H1 (cell line): ENCODE measurements around the gene CCDC106. TPM values are rescaled to one million over a fixed set of nuclear protein-coding genes. Genes with fewer than 3 reads are reported as not detected.

Experiments
- CTCF ChIA-PET: fragments of 300-600 bp; sonication (Branson Sonifier 250); formaldehyde crosslinking; loops from one replicate; lab custom pipeline; 2021; ENCODE audit not compliant: partially characterized antibody; lab: Charles Lee
- POLR2A ChIA-PET: fragments of 300-600 bp; sonication (Branson Sonifier 250); formaldehyde crosslinking; loops from one replicate; lab custom pipeline; 2021; ENCODE audit warnings: inconsistent platforms; ENCODE audit not compliant: partially characterized antibody; lab: Charles Lee
- DNase-seq, 2 experiments: peaks; one replicate each; pipeline versions ENCODE4 v3.0.0 to v3.0.0-alpha.2; 2010 to 2022; ENCODE audit warnings: low spot score in 2 of 2, low read depth in 1 of 2, mixed read lengths in 1 of 2
- FAIRE-seq: peaks from 2 replicates; lab custom pipeline; 2011; peaks lifted over from hg19 to GRCh38; lab: Jason Lieb, UNC
- H2AFZ ChIP-seq: 2 replicates; pipeline ENCODE4 v1.8.1; 2012; ENCODE audit warnings: low read length, inconsistent platforms
- H2AK5ac ChIP-seq: 2 replicates; pipeline ENCODE4 v1.6.1; 2013; ENCODE audit warnings: low read depth, low read length
- H2BK120ac ChIP-seq: replicated peaks from 2 replicates; pipeline ENCODE3; 2013; ENCODE audit warnings: low read depth, low read length, inconsistent platforms
- H2BK12ac ChIP-seq: 2 replicates; pipeline ENCODE4 v1.6.1; 2013; ENCODE audit warnings: low read depth, low read length
- H2BK15ac ChIP-seq: 2 replicates; pipeline ENCODE4 v1.6.1; 2013; ENCODE audit warnings: low read length
- H2BK20ac ChIP-seq: 2 replicates; pipeline ENCODE4 v1.6.1; 2013; ENCODE audit warnings: low read length
- H2BK5ac ChIP-seq: 2 replicates; pipeline ENCODE4 v1.6.1; 2013; ENCODE audit warnings: low read depth, low read length
- H3K14ac ChIP-seq: 2 replicates; pipeline ENCODE4 v1.6.1; 2013; ENCODE audit warnings: inconsistent platforms; ENCODE audit not compliant: insufficient read length
- H3K18ac ChIP-seq: 2 replicates; pipeline ENCODE4 v1.6.1; 2013; ENCODE audit warnings: low read length; ENCODE audit errors: extremely low read depth
- H3K23ac ChIP-seq: 2 replicates; pipeline ENCODE4 v1.6.1; 2013; ENCODE audit warnings: inconsistent platforms; ENCODE audit not compliant: insufficient read length
- H3K23me2 ChIP-seq: 2 replicates; pipeline ENCODE4 v1.6.1; 2013; ENCODE audit warnings: low read depth, low read length
- H3K27ac ChIP-seq: 2 replicates; pipeline ENCODE4 v1.6.1; 2011; ENCODE audit warnings: low read depth, low read length, inconsistent platforms
- H3K27me3 ChIP-seq, 4 experiments: replicated peaks in 1 of 4; 1 replicate in 1 of 4; 2 replicates in 3 of 4; pipeline versions ENCODE4 v1.6.1 to v1.8.1; 2011 to 2013; ENCODE audit warnings: low read length in 3 of 4, mild to moderate bottlenecking in 3 of 4, inconsistent platforms in 2 of 4, mixed read lengths in 2 of 4, moderate library complexity in 1 of 4; ENCODE audit not compliant: control insufficient read depth in 3 of 4, insufficient read depth in 3 of 4; ENCODE audit errors: extremely low read depth in 1 of 4
- H3K36me3 ChIP-seq, 4 experiments: 2 replicates each; pipeline versions ENCODE4 v1.6.1 to v1.8.1; 2011 to 2013; ENCODE audit warnings: mild to moderate bottlenecking in 4 of 4, low read length in 3 of 4, moderate library complexity in 2 of 4, control low read depth in 1 of 4, inconsistent platforms in 1 of 4; ENCODE audit not compliant: insufficient read depth in 4 of 4, control insufficient read depth in 2 of 4
- H3K4ac ChIP-seq: replicated peaks from 2 replicates; pipeline ENCODE3; 2013; ENCODE audit warnings: low read length, low read depth, mixed read lengths, inconsistent platforms; ENCODE audit not compliant: insufficient read length
- H3K4me1 ChIP-seq, 4 experiments: replicated peaks in 1 of 4; 1 replicate in 1 of 4; 2 replicates in 3 of 4; pipeline versions ENCODE4 v1.6.1 to v1.8.1; 2011 to 2013; ENCODE audit warnings: low read length in 3 of 4, inconsistent platforms in 2 of 4, mixed read lengths in 1 of 4; ENCODE audit not compliant: insufficient read depth in 4 of 4, control insufficient read depth in 3 of 4
- H3K4me2 ChIP-seq, 2 experiments: 2 replicates each; pipeline versions ENCODE4 v1.6.1 to v1.8.1; 2011 to 2013; ENCODE audit warnings: low read depth in 2 of 2, low read length in 2 of 2, control low read depth in 1 of 2, inconsistent platforms in 1 of 2, mild to moderate bottlenecking in 1 of 2; ENCODE audit not compliant: insufficient read depth in 1 of 2
- H3K4me3 ChIP-seq, 4 experiments: fragments of 200-600, 300-600 bp in 1 of 4; sonication (generic), shearing (Covaris generic), sonication (Bioruptor Twin) in 1 of 4; 2 replicates each; pipeline versions ENCODE4 v1.5.1 to v1.8.1; 2011 to 2016; ENCODE audit warnings: low read length in 4 of 4, low read depth in 3 of 4, control low read depth in 2 of 4, inconsistent platforms in 2 of 4, mild to moderate bottlenecking in 2 of 4, mixed read lengths in 1 of 4, moderate library complexity in 1 of 4; ENCODE audit not compliant: insufficient read depth in 2 of 4; ENCODE audit errors: extremely low read depth in 1 of 4
- H3K56ac ChIP-seq: replicated peaks from 2 replicates; pipeline ENCODE3; 2013; ENCODE audit warnings: low read depth, mild to moderate bottlenecking, mixed read lengths, low read length, inconsistent platforms; ENCODE audit not compliant: insufficient read length
- H3K79me1 ChIP-seq: 2 replicates; pipeline ENCODE4 v1.6.1; 2013; ENCODE audit warnings: low read depth, low read length, control low read depth
- H3K79me2 ChIP-seq, 2 experiments: 2 replicates each; pipeline versions ENCODE4 v1.6.1 to v1.8.1; 2012 to 2013; ENCODE audit warnings: low read length in 2 of 2, mild to moderate bottlenecking in 2 of 2, inconsistent platforms in 1 of 2; ENCODE audit not compliant: insufficient read depth in 2 of 2, control insufficient read depth in 1 of 2
- H3K9ac ChIP-seq, 4 experiments: replicated peaks in 1 of 4; 1 replicate in 1 of 4; 2 replicates in 3 of 4; pipeline versions ENCODE4 v1.6.1 to v1.8.1; 2011 to 2013; ENCODE audit warnings: low read depth in 3 of 4, low read length in 3 of 4, control low read depth in 2 of 4, mild to moderate bottlenecking in 2 of 4, moderate library complexity in 2 of 4, inconsistent platforms in 1 of 4; ENCODE audit errors: extremely low read depth in 1 of 4
- H3K9me3 ChIP-seq, 2 experiments: 2 replicates each; pipeline versions ENCODE4 v1.6.1 to v1.8.1; 2012 to 2013; ENCODE audit warnings: mild to moderate bottlenecking in 2 of 2, moderate library complexity in 2 of 2, control low read depth in 1 of 2, inconsistent platforms in 1 of 2, low read depth in 1 of 2, low read length in 1 of 2, mixed read lengths in 1 of 2; ENCODE audit not compliant: insufficient read depth in 2 of 2
- H4K20me1 ChIP-seq, 2 experiments: replicated peaks in 1 of 2; 2 replicates each; pipeline versions ENCODE3 to v1.8.1; 2011 to 2013; ENCODE audit warnings: inconsistent platforms in 2 of 2, low read length in 2 of 2, mild to moderate bottlenecking in 1 of 2; ENCODE audit not compliant: insufficient read depth in 2 of 2, control insufficient read depth in 1 of 2
- H4K5ac ChIP-seq: 2 replicates; pipeline ENCODE4 v1.6.1; 2013; ENCODE audit warnings: low read length, low read depth, mixed read lengths, inconsistent platforms; ENCODE audit not compliant: insufficient read length
- H4K8ac ChIP-seq: 2 replicates; pipeline ENCODE4 v1.8.0; 2013; ENCODE audit warnings: mild to moderate bottlenecking, moderate library complexity, low read length, inconsistent platforms; ENCODE audit not compliant: insufficient read depth; ENCODE audit errors: extremely low read depth
- H4K91ac ChIP-seq: replicated peaks from 2 replicates; pipeline ENCODE3; 2013; ENCODE audit warnings: low read length, mixed read lengths, inconsistent platforms; ENCODE audit not compliant: insufficient read length
- CBX5 ChIP-seq: fragments of 300-800, 300-1000 bp; sonication (generic); IDR thresholded peaks from 2 replicates; pipeline ENCODE4 v1.7.1; 2016; ENCODE audit warnings: antibody characterized with exemption, low read length, low read depth
- CHD2 ChIP-seq: IDR thresholded peaks from 2 replicates; pipeline ENCODE4 v1.6.1; 2012; ENCODE audit warnings: low read length, improper control_type of control experiment
- EP300 ChIP-seq, 2 experiments: IDR thresholded peaks; 1 replicate in 1 of 2; 2 replicates in 1 of 2; pipeline ENCODE4 v1.6.1; 2011 to 2012; ENCODE audit warnings: low read depth in 2 of 2, low read length in 2 of 2, mild to moderate bottlenecking in 2 of 2, borderline replicate concordance in 1 of 2, inconsistent platforms in 1 of 2, moderate library complexity in 1 of 2
- HDAC2 ChIP-seq, 2 experiments: fragments of 300-600 bp in 1 of 2; sonication (generic) in 1 of 2; IDR thresholded peaks; 2 replicates each; pipeline ENCODE4 v1.6.1; 2011 to 2012; ENCODE audit warnings: low read depth in 2 of 2, low read length in 2 of 2, mild to moderate bottlenecking in 2 of 2, moderate library complexity in 2 of 2, borderline replicate concordance in 1 of 2, inconsistent platforms in 1 of 2
- KDM4A ChIP-seq: IDR thresholded peaks from one replicate; pipeline ENCODE4 v1.7.1; 2012; ENCODE audit warnings: low read depth, mild to moderate bottlenecking, moderate library complexity, low read length, inconsistent platforms; ENCODE audit not compliant: severe bottlenecking
- SAP30 ChIP-seq: fragments of 300-600 bp; sonication (generic); IDR thresholded peaks from 2 replicates; pipeline ENCODE4 v1.7.1; 2012; ENCODE audit warnings: low read length, moderate library complexity, mild to moderate bottlenecking, inconsistent platforms; ENCODE audit not compliant: insufficient read depth, insufficient replicate concordance
- SUZ12 ChIP-seq: fragments of 200-600 bp; sonication (generic); IDR thresholded peaks from 2 replicates; pipeline ENCODE4 v1.6.1; 2012; ENCODE audit warnings: mild to moderate bottlenecking, inconsistent platforms, low read length, moderate library complexity, mixed read lengths
- TAF1 ChIP-seq: IDR thresholded peaks from 2 replicates; pipeline ENCODE4 v1.6.1; 2011; ENCODE audit warnings: mild to moderate bottlenecking, low read depth, low read length
- WGBS, 2 experiments: shearing (Covaris generic) in 1 of 2; methylation state at CpG; one replicate each; pipeline versions ENCODE4 v1.1.6 to v1.1.7; 2013 to 2015; ENCODE audit warnings: low lambda C conversion rate in 2 of 2, mixed read lengths in 2 of 2, inconsistent platforms in 1 of 2, low coverage in 1 of 2, missing lambda C conversion rate in 1 of 2; ENCODE audit not compliant: insufficient replicate concordance in 2 of 2, insufficient coverage in 1 of 2, insufficient read length in 1 of 2; ENCODE audit errors: extremely low coverage in 1 of 2, missing lambda C conversion rate in 1 of 2; 5-methylcytosine and 5-hydroxymethylcytosine counted together
- polyA plus RNA-seq, 7 experiments: library from polyadenylated mRNA; depleted of rRNA in 3 of 7; stranded (reverse) in 5 of 7; unstranded in 2 of 7; fragments of >200 nt in 5 of 7; fragments of 200-250 nt in 2 of 7; gene quantifications; 1 replicate in 5 of 7; 2 replicates in 1 of 7; 4 replicates in 1 of 7; pipeline versions ENCODE4 v1.2.1 to v1.2.3, GENCODE V29; 2011 to 2013; ENCODE audit warnings: missing spikeins in 2 of 7, mixed read lengths in 2 of 7
- total RNA-seq: library from RNA; stranded (reverse); fragmentation: NEBNext Ultra II Directional; extraction: Animal tissue kit (Norgen Biotek cat#: 25700); gene quantifications from 2 replicates; pipeline ENCODE4 v1.2.1, GENCODE V29; 2021
- TF ChIP-seq, protein P1 (sequence below): IDR thresholded peaks from 2 replicates; pipeline ENCODE4 v1.6.1; 2012; ENCODE audit warnings: inconsistent platforms

Gene CCDC106
- total and polyA plus RNA-seq, 2 of the 8 experiments (the other 6 are each of a cell fraction or from before 2014, with no cell fraction given), result 12.0 to 20.1 TPM

DNA sequence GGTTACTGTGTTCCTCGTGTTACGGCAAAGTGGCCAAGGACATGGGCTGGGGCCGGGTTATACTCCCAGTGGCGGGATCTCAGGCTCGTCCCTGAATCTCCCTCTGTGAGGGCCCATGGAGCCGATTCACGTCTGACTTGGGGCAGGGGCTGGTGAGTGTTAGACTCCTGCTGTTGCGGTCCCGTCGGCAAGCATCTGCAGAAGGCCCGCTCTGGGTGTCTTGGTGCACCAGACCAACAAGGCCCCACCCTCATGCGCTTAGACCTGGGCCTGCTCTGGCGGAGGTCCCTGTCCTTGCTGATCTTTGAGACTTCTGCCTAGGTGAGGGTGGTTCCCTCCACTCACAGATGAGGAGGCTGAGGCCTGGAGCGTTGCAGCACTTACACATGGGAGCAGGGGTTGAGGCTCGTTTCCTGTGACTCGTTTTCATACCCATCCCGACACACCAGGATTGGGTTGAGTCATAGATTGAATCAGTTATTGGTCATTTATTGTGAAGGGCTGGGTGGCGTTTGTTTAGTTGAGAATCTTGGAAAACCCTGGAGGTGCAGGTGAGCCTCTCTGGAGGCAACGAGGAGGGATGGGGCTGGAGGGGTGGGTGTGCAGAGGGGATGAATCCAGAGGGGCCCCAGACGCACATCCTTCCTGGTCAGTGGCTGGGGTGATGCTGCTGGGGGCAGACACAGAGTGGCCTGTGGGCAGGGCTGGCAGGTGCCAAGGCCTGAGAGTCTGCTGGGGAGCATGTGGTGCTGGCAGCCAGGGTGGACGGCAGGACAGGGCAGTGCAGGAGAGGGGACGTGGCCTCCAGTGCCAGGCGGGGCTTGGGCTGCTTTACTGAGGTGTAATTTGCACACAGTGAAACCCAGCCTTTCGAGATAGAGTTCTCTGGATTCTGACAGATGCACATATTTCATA, 31.6 kb downstream of the CCDC106 start:
- Histone ChIP-seq H3K4me2 (no peak overlapping the region), H3K9ac (no peak overlapping the region; a peak in 1 of 7 replicates), H2BK5ac (no peak overlapping the region), H4K20me1 (peaks cover 10 to 29% of the 10 kb centered on the region in 2 experiments), H2BK15ac (no peak overlapping the region), H2AFZ (no peak overlapping the region), H2AK5ac (no peak overlapping the region), H4K5ac (no peak overlapping the region), H3K4me1 (peaks cover 0 to 2% (median 0%) of the 10 kb centered on the region in 4 experiments; a peak in 2 of 7 replicates), H3K4ac (no peak overlapping the region), H4K8ac (no peak overlapping the region), H3K23ac (no peak overlapping the region), H3K27me3 (no peaks in the 10 kb centered on the region), H3K14ac (no peak overlapping the region), H3K27ac (no peak overlapping the region), H2BK12ac (no peak overlapping the region), H2BK120ac (no peak overlapping the region), H3K79me2 (peaks cover 21 to 69% of the 10 kb centered on the region in 2 experiments), H3K4me3 (no peak overlapping the region), H3K36me3 (peaks cover 7 to 25% (median 19%) of the 10 kb centered on the region in 4 experiments; a peak in 7 of 8 replicates), H3K23me2 (peaks cover 5% of the 10 kb centered on the region; the same call in 1 of the 2 replicates), H3K79me1 (peaks cover 22% of the 10 kb centered on the region), H2BK20ac (no peak overlapping the region), H3K9me3 (no peaks in the 10 kb centered on the region), H3K18ac (no peak overlapping the region), H4K91ac (no peak overlapping the region), H3K56ac (no peak overlapping the region)
- TF ChIP-seq SAP30 (no peak), HDAC2 (IDR thresholded peaks at IDR 0.05; ENCODE audit: borderline replicate concordance in 1 of 2, low read depth in 2 of 2, low read length in 2 of 2) (no peak), CHD2 (no peak), CBX5 (no peak), KDM4A (no peak), SUZ12 (no peak), TAF1 (no peak), EP300 (IDR thresholded peaks at IDR 0.05; ENCODE audit: borderline replicate concordance in 1 of 2, low read depth in 2 of 2, low read length in 2 of 2) (no peak)
- TF ChIP-seq, protein P1, sequence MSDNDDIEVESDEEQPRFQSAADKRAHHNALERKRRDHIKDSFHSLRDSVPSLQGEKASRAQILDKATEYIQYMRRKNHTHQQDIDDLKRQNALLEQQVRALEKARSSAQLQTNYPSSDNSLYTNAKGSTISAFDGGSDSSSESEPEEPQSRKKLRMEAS, result no peak
- ChIA-PET CTCF (no interaction called here), POLR2A (no interaction called here)
- WGBS, 2 experiments, result 85% methylated on average over 21 of the region's 24 CpGs; no CpG with 5 or more reads in 1 of the 2 experiments
- DNase-seq, result no peak
- no peak for FAIRE-seq
